CD4-positive, alpha-beta T cell treated with Interleukin-10 for 1 hour (primary cell): ENCODE data around the gene JMY.

Source experiments
- DNase-seq: peaks from one replicate; pipeline ENCODE4 v3.0.0-alpha.2; 2020

Gene JMY, protein sequence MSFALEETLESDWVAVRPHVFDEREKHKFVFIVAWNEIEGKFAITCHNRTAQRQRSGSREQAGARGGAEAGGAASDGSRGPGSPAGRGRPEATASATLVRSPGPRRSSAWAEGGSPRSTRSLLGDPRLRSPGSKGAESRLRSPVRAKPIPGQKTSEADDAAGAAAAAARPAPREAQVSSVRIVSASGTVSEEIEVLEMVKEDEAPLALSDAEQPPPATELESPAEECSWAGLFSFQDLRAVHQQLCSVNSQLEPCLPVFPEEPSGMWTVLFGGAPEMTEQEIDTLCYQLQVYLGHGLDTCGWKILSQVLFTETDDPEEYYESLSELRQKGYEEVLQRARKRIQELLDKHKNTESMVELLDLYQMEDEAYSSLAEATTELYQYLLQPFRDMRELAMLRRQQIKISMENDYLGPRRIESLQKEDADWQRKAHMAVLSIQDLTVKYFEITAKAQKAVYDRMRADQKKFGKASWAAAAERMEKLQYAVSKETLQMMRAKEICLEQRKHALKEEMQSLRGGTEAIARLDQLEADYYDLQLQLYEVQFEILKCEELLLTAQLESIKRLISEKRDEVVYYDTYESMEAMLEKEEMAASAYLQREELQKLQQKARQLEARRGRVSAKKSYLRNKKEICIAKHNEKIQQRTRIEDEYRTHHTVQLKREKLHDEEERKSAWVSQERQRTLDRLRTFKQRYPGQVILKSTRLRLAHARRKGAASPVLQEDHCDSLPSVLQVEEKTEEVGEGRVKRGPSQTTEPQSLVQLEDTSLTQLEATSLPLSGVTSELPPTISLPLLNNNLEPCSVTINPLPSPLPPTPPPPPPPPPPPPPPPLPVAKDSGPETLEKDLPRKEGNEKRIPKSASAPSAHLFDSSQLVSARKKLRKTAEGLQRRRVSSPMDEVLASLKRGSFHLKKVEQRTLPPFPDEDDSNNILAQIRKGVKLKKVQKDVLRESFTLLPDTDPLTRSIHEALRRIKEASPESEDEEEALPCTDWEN

DNA sequence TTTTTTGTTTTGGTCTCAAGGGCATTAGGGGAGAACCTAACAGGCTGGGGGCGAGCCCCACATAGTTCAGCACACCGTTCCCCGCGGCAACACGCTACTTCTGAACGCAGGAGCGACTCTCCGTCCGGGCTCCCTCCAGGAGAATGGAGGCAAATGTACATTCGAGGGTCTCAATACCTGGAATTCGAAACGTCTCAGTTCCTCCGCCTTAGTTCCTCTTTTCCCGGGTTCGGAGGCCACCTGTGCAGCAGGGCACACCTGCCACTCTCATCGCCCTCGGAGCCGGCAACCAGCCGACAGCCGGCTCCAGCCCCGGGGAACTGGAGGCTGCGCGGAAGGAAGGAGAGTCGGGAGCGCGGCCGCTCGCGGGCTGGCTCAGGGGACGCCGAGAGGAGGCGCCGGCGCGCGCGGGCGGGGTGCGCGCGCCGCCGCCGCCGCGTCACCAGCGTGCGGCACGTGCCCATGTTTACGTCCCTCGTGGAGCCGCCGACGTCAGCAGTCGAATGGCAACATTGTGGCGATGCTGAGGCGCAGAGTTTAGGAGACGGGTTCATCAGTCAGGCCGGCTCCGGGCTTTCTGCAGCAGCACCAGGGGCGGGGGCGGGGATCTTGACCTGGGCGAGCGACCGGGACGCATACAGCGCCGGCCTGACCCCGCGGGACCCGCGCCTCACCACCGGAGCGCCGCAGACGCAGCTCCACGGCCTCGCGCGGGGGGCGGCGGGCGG lies at the start of gene JMY:
Gene JMY, plus strand, starts transcription at position 498 of the 728 bp plus-strand sequence. CDS start 520 bp downstream, outside the sequence.
- DNase-seq, result peak; percentile 87

- no peak for DNase-seq
Measured at GRCh38 chr5:79186455-79186854, 49.5 kb upstream of the JMY start.

DNA sequence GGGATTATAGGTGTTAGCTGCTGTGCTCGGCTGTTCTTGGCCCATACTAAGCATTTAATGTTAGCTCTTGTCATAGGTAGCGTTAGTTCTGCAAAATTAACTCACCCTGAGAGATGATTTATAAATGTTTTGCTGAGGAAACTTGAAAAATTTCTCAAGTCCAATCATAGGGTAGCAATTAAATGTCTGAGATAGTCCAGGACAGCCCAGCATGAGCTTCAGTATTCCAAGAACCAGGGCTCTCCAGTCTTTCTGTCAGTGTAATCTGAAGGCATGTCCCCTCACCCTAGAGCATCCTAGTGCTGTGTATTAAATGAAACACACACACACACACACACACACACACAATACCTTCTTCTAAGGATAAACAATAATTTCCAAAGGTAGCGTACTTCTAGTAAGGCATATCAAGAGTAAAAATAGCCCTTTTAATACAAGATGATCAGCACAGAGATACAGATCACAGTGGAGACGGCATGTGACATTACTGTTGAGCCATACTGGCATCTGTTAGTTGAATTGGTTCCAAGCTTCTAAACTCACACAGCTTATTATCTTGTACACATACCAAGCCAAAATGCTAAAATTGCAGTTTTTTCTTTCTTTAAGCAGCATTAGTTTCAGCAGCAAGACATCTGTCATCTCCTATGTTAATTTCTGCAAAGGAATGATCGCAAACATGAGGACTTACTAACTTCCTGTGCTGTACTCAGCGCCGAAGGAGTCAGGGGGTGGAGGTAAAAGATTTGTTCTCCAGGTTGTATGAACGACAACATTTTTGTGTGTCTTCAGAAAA lies 46.3 kb upstream of the JMY start:
- no peak for DNase-seq

- DNase-seq, result no peak
Measured at GRCh38 chr5:79190235-79190529, 45.7 kb upstream of the JMY start.

- no peak for DNase-seq
Measured at GRCh38 chr5:79191457-79191856, 44.5 kb upstream of the JMY start.

DNA sequence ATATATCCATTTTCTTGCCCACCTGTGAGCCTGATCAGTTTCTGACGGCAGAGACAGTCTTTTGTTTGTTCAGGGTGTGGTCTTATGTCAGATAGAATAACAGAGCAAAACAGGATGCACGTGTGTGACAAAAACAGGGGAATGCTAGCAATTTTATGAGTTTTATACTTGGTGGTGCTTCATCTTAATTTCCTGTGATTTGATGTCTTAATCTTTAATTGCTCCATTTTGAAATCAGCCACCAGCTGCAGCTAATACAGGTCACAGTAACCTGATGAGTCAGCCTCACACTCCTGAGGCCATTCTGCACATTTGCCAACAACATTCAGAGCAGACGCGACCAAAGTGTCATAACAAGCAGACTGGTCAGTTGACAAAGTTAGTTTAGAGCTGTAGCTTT lies 42.3 kb upstream of the JMY start:
- DNase-seq, result no peak

DNA sequence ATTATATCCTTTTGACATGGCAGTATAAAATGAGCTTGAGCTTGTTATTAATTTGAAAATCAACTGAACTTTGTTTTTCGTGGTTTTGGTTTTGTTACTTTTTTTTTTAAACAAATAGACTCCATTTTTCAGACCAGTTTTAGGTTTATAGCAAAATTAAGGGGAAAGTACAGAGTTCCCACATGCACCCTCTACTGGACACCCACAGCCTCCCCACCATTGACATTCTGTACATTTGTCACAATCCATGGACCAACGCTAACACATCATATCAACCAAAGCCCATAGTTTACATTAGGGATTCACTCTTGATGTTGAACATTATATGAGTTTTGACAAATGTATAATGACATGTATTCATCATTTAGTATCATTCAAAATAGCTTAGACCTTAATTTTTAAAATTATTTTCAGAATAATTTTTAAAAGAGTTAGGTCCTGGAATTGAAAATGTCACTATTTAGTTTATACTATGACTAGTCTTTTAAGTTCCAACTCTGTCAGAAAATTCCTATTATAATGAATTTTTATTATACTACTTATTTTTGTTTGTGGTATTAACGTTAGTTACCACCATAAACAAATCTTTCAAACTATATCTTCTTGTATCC lies 35.3 kb upstream of the JMY start:
- peak; percentile 6 for DNase-seq

DNA sequence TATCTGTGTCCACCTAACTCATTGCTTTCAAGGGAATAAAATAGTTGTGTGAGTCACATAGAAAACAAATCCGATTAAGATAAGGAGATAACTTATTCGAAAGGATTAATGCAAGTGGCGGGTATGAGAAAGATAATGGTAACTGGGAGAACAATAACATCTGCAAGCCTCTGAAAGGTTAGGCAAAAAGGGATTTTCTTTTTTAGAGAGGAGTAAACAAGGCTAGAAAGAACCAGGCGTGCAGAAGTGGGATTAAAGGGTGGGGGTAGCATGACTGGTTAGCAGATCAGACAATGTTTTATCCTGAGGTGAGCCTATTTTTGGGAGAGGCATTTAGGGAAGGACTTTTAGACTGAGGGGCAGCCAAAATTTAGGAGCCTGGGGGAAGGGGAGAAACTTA lies 34.7 kb upstream of the JMY start:
- no peak for DNase-seq

GRCh38 chr5:79202076-79202475 lies 33.9 kb upstream of the JMY start:
- no peak for DNase-seq

GRCh38 chr5:79205965-79206364 lies 30.0 kb upstream of the JMY start:
- no peak for DNase-seq

- DNase-seq, result no peak
Measured at GRCh38 chr5:79206541-79206940, 29.4 kb upstream of the JMY start.

GRCh38 chr5:79209505-79209904 lies 26.4 kb upstream of the JMY start:
- DNase-seq, result no peak

GRCh38 chr5:79224286-79224984 lies 11.5 kb upstream of the JMY start:
- no peak for DNase-seq

GRCh38 chr5:79225026-79225425 lies 10.9 kb upstream of the JMY start:
- DNase-seq, result no peak

DNA sequence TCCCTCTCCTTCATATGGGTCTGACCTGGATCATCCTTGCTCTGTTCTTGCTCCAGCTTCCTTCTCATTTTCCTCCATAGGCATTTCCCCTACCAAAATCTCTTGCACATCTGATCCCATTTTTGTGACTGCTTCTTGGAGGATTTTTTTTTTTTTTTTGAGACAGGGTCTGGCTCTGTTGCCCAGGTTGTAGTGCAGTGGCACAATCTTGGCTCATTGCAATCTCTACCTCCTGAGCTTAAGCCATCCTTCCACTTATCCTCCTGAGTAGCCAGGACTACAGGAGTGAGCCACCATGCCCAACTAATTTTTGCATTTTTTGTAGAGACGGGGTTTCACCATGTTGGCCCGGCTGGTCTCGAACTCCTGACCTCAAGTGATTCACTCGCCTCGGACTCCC lies 10.5 kb upstream of the JMY start:
- no peak for DNase-seq

DNA sequence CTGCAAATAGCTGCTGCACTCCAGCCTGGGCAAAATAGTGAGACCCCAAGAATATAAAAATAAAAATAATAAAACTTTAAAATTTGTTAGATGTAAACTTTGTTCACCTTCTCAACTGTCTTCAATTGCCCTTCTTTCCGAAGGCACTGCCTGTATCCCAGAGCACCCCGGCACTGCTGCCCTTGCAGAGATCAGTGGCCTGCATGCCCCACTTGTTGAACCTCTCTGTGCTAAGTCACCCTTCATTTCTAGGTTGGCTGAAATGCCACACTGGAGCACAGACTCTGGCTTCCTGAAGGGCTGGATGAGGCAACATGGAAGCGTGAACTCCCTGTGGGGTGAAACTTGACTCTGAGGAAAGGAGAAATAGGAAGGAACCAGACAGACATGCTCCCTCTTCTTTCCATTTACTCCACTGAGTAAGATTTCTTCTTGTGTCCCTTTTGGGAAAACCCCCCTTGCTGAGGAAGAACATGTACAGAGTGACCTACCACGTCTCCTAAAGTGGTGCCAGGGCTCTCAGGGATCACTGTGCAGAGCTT lies 8.4 kb upstream of the JMY start:
- DNase-seq, result no peak

GRCh38 chr5:79229357-79230174 lies 6.4 kb upstream of the JMY start:
- DNase-seq, result peak; percentile 54

DNA sequence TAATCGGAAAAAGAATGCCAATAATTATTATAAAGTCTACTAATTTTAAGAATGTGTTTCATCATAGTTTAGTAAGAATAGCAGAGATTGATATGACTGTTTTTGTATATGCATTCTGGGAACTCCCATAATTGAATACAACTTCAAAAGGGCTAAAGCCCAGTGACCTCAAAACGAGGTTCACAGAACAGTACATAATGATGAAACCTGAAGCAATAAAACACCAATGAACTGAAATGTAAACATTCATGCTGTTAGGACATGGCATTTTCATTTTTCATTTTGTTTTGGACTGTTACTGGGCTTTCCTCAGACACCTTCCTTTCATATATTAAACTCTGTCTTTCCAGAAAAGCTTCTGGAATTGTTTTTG lies 684 bp upstream of the JMY start:
- peak; percentile 32 for DNase-seq

DNA sequence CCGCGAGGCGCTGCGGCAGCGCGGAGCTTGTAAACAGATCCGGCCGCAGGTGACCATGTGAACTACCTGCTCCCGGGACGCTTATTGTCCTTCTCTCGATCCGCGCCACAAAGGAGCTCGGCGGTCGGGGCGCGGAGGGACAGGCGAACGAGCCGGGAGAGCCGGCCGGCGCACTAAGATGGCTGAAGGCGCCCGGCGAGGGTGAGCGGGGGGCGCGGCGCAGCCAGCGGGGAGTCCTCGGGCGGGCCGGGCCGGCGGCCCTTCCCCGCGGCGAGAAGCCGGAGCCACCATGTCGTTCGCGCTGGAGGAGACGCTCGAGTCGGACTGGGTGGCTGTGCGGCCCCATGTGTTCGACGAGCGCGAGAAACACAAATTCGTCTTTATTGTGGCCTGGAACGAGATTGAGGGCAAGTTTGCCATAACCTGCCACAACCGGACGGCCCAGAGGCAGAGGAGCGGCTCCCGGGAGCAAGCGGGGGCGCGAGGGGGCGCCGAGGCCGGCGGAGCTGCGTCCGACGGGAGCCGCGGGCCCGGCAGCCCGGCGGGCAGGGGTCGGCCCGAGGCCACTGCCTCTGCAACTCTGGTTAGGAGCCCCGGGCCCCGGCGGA lies 535 bp downstream of the JMY start:
- no peak for DNase-seq
